ENCODE data around the gene CEACAM19. TPM values are rescaled to one million over a fixed set of nuclear protein-coding genes. Genes with fewer than 3 reads are reported as not detected.
"Not testable (repeated sequence)": the region's sequence is repeated elsewhere in the genome, so short reads cannot be mapped to it uniquely, and the experiment has no call there.

Gene CEACAM19
- total and polyA plus RNA-seq, 2 donors (not counting 1 experiment from before 2014, with no cell fraction given) = 7.8 to 9.9 TPM

GRCh38 chr19:44666852-44667556 is 4.3 kb upstream of the CEACAM19 start:
- no peaks in the 10 kb centered on the region for H3K79me2 ChIP-seq (ENCODE audit: control insufficient read depth, insufficient read depth, low read length)
- no peak overlapping the region for H3K9ac ChIP-seq (ENCODE audit: insufficient read depth, low read length)
- H4K20me1 ChIP-seq (ENCODE audit: control insufficient read depth, extremely low read depth, insufficient read depth, low read length) = no peaks in the 10 kb centered on the region
- no peak overlapping the region for H3K4me3 ChIP-seq (replicated peaks in 1 of 4; ENCODE audit: control extremely low read depth in 1 of 4, insufficient read depth in 1 of 4, low read depth in 3 of 4, low read length in 4 of 4)
- H3K27ac ChIP-seq (ENCODE audit: insufficient read depth, low read length) = no peak overlapping the region
- peaks cover 7% of the 10 kb centered on the region for H3K4me1 ChIP-seq (ENCODE audit: control insufficient read depth, extremely low read depth, insufficient read depth, low read length)
- no peak overlapping the region for H2AFZ ChIP-seq (ENCODE audit: low read length)
- no peaks in the 10 kb centered on the region for H3K27me3 ChIP-seq (ENCODE audit: control insufficient read depth, insufficient read depth, low read length)
- peaks cover 2% of the 10 kb centered on the region for H3K36me3 ChIP-seq (ENCODE audit: control insufficient read depth, insufficient read depth, low read length)
- no peak overlapping the region for H3K4me2 ChIP-seq (ENCODE audit: extremely low read depth, insufficient read depth, low read length)
- no peak for TF ChIP-seq EZH2 (IDR thresholded peaks at IDR 0.05; ENCODE audit: low read length, missing control alignments)
- TF ChIP-seq CTCF (conservative IDR thresholded peaks at IDR 0.05 in 1 of 2, IDR thresholded peaks at IDR 0.05 in 1 of 2; ENCODE audit: low read depth in 1 of 2, low read length in 2 of 2) = no peak
- no peaks in the 10 kb centered on the region for H3K9me3 ChIP-seq (ENCODE audit: control insufficient read depth, insufficient read depth, low read depth, low read length)
- DNase-seq (ENCODE audit: low read depth in 2 of 2) = no peak

- no peaks in the 10 kb centered on the region for H3K9me3 ChIP-seq (ENCODE audit: control insufficient read depth, insufficient read depth, low read depth, low read length)
- no peaks in the 10 kb centered on the region for H3K27me3 ChIP-seq (ENCODE audit: control insufficient read depth, insufficient read depth, low read length)
- H3K4me2 ChIP-seq (ENCODE audit: extremely low read depth, insufficient read depth, low read length) = no peak overlapping the region
- H3K9ac ChIP-seq (ENCODE audit: insufficient read depth, low read length) = no peak overlapping the region
- no peak for DNase-seq (ENCODE audit: low read depth in 2 of 2)
- no peaks in the 10 kb centered on the region for H3K79me2 ChIP-seq (ENCODE audit: control insufficient read depth, insufficient read depth, low read length)
- no peak overlapping the region for H3K27ac ChIP-seq (ENCODE audit: insufficient read depth, low read length)
- H2AFZ ChIP-seq (ENCODE audit: low read length) = no peak overlapping the region
- no peaks in the 10 kb centered on the region for H3K36me3 ChIP-seq (ENCODE audit: control insufficient read depth, insufficient read depth, low read length)
- no peaks in the 10 kb centered on the region for H4K20me1 ChIP-seq (ENCODE audit: control insufficient read depth, extremely low read depth, insufficient read depth, low read length)
- no peak for TF ChIP-seq EZH2 (IDR thresholded peaks at IDR 0.05; ENCODE audit: low read length, missing control alignments)
- no peak for TF ChIP-seq CTCF (conservative IDR thresholded peaks at IDR 0.05 in 1 of 2, IDR thresholded peaks at IDR 0.05 in 1 of 2; ENCODE audit: low read depth in 1 of 2, low read length in 2 of 2)
- H3K4me3 ChIP-seq (replicated peaks in 1 of 4; ENCODE audit: control extremely low read depth in 1 of 4, insufficient read depth in 1 of 4, low read depth in 3 of 4, low read length in 4 of 4) = no peak overlapping the region
- no peaks in the 10 kb centered on the region for H3K4me1 ChIP-seq (ENCODE audit: control insufficient read depth, extremely low read depth, insufficient read depth, low read length)
Observed at GRCh38 chr19:44668985-44669764, 2.1 kb upstream of the CEACAM19 start.

GRCh38 chr19:44670027-44670426 is 1.3 kb upstream of the CEACAM19 start:
- H3K9ac ChIP-seq (ENCODE audit: insufficient read depth, low read length); H3K27me3 ChIP-seq (ENCODE audit: control insufficient read depth, insufficient read depth, low read length); H3K4me3 ChIP-seq (replicated peaks in 1 of 4; ENCODE audit: control extremely low read depth in 1 of 4, insufficient read depth in 1 of 4, low read depth in 3 of 4, low read length in 4 of 4); H3K79me2 ChIP-seq (ENCODE audit: control insufficient read depth, insufficient read depth, low read length); H3K27ac ChIP-seq (ENCODE audit: insufficient read depth, low read length); H3K4me1 ChIP-seq (ENCODE audit: control insufficient read depth, extremely low read depth, insufficient read depth, low read length); DNase-seq (ENCODE audit: low read depth in 2 of 2); H2AFZ ChIP-seq (ENCODE audit: low read length); H3K4me2 ChIP-seq (ENCODE audit: extremely low read depth, insufficient read depth, low read length); H4K20me1 ChIP-seq (ENCODE audit: control insufficient read depth, extremely low read depth, insufficient read depth, low read length); H3K36me3 ChIP-seq (ENCODE audit: control insufficient read depth, insufficient read depth, low read length); H3K9me3 ChIP-seq (ENCODE audit: control insufficient read depth, insufficient read depth, low read depth, low read length): not testable (repeated sequence)
